Measurements from ENCODE around the gene CEBPA.

The CEBPA gene

GRCh38 chr19:33267706-33268105 lies 34.6 kb downstream of the CEBPA start:
- no peak for DNase-seq (ENCODE audit: extremely low read depth, low read depth)
- TF ChIP-seq, protein P1, sequence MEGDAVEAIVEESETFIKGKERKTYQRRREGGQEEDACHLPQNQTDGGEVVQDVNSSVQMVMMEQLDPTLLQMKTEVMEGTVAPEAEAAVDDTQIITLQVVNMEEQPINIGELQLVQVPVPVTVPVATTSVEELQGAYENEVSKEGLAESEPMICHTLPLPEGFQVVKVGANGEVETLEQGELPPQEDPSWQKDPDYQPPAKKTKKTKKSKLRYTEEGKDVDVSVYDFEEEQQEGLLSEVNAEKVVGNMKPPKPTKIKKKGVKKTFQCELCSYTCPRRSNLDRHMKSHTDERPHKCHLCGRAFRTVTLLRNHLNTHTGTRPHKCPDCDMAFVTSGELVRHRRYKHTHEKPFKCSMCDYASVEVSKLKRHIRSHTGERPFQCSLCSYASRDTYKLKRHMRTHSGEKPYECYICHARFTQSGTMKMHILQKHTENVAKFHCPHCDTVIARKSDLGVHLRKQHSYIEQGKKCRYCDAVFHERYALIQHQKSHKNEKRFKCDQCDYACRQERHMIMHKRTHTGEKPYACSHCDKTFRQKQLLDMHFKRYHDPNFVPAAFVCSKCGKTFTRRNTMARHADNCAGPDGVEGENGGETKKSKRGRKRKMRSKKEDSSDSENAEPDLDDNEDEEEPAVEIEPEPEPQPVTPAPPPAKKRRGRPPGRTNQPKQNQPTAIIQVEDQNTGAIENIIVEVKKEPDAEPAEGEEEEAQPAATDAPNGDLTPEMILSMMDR (IDR thresholded peaks at IDR 0.05; ENCODE audit: low read depth, low read length), result no peak

GRCh38 chr19:33266974-33267484 lies 35.3 kb downstream of the CEBPA start:
- DNase-seq (ENCODE audit: extremely low read depth, low read depth), result no peak
- TF ChIP-seq, protein P1 (IDR thresholded peaks at IDR 0.05; ENCODE audit: low read depth, low read length), result no peak

GRCh38 chr19:33264881-33265445 lies 37.4 kb downstream of the CEBPA start:
- no peak for DNase-seq (ENCODE audit: extremely low read depth, low read depth)
- TF ChIP-seq, protein P1 (IDR thresholded peaks at IDR 0.05; ENCODE audit: low read depth, low read length), result no peak

GRCh38 chr19:33263325-33264023 lies 38.9 kb downstream of the CEBPA start:
- DNase-seq (ENCODE audit: extremely low read depth, low read depth), result no peak
- TF ChIP-seq, protein P1 (IDR thresholded peaks at IDR 0.05; ENCODE audit: low read depth, low read length), result no peak

GRCh38 chr19:33261511-33262189 lies 40.7 kb downstream of the CEBPA start:
- DNase-seq (ENCODE audit: extremely low read depth, low read depth), result no peak
- TF ChIP-seq, protein P1 (IDR thresholded peaks at IDR 0.05; ENCODE audit: low read depth, low read length), result no peak

DNA sequence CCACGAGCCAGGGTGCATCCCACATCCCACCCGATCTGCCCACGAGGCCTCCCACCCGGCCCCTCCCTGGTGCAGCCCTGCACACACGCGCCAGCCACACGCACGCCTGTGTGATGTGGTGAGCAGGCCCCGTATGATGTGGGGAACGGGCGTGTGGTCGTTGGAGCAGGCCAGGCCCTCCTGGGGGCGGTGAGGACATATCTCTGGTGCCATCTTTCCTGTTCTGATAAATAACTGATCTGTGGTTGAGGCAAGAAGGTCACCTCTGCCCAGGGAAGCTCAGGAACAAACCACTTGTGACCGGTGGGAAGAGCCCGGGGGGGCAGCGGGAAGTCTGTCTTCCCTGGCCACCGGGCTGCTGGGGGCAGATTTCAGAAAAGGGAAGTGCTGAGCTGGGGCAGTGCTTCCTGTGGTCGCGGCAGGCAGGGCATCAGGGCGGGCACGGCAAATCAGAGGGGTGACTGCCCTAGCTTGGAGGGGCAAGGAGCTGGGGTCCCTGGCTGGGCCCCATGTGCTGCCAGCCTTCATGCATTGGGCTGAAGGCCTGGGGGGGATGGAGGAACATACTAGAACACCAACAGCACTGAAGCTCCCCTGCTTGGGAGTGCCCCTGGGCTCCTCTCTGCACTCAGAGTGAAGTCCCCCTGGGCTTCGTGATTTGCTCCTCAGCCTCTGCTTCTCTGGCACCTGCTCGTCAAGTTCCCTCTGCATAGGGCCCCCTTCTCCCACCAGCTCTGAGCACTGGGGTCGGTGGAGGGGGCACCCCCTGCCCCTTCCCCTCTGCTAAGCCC lies 41.5 kb downstream of the CEBPA start:
- no peak for DNase-seq (ENCODE audit: extremely low read depth, low read depth)
- TF ChIP-seq, protein P1 (IDR thresholded peaks at IDR 0.05; ENCODE audit: low read depth, low read length), result no peak
